Measurements from ENCODE around the gene VTCN1.

Gene VTCN1

GRCh38 chr1:117150316-117150715, 60.4 kb downstream of the VTCN1 start:
- H3K27me3 ChIP-seq (replicated peaks in 2 of 5; ENCODE audit: control insufficient read depth in 4 of 5, insufficient read depth in 5 of 5, low read length in 4 of 5): peaks cover 0 to 5% (median 0%) of the 10 kb centered on the region in 5 experiments
- H3K4me3 ChIP-seq (ENCODE audit: control insufficient read depth in 1 of 7, extremely low read depth in 1 of 7, insufficient read depth in 4 of 7, low read depth in 2 of 7, low read length in 6 of 7): no peak overlapping the region
- H3K36me3 ChIP-seq (ENCODE audit: control insufficient read depth in 4 of 4, insufficient read depth in 4 of 4, low read length in 3 of 4): no peaks in the 10 kb centered on the region
- ChIA-PET CTCF (no interaction called here), POLR2A (no interaction called here)
- no peak for DNase-seq
- H3K27ac ChIP-seq (ENCODE audit: insufficient read depth in 1 of 2, low read depth in 1 of 2, low read length in 2 of 2, poor library complexity in 1 of 2, severe bottlenecking in 2 of 2): no peak overlapping the region
- H3K9me3 ChIP-seq (ENCODE audit: control extremely low read depth in 1 of 5, control insufficient read depth in 4 of 5, insufficient read depth in 2 of 5, low read depth in 1 of 5, low read length in 4 of 5): no peaks in the 10 kb centered on the region
- no CpG with 5 or more reads among the region's 2 CpGs for WGBS (ENCODE audit: insufficient coverage)
- H3K4me1 ChIP-seq (ENCODE audit: control extremely low read depth in 1 of 4, control insufficient read depth in 4 of 4, insufficient read depth in 4 of 4, low read length in 3 of 4): no peaks in the 10 kb centered on the region

GRCh38 chr1:117147856-117148588, 62.7 kb downstream of the VTCN1 start:
- CTCF ChIA-PET: no interaction called here

GRCh38 chr1:117147341-117147831, 63.3 kb downstream of the VTCN1 start:
- no peak overlapping the region for H3K27ac ChIP-seq (ENCODE audit: insufficient read depth in 1 of 2, low read depth in 1 of 2, low read length in 2 of 2, poor library complexity in 1 of 2, severe bottlenecking in 2 of 2)

More at GRCh38 chr1:117147856-117148588, 62.7 kb downstream of the VTCN1 start:
- no peaks in the 10 kb centered on the region for H3K36me3 ChIP-seq (ENCODE audit: control insufficient read depth in 4 of 4, insufficient read depth in 4 of 4, low read length in 3 of 4)
- no peak for DNase-seq
- no peaks in the 10 kb centered on the region for H3K9me3 ChIP-seq (ENCODE audit: control extremely low read depth in 1 of 5, control insufficient read depth in 4 of 5, insufficient read depth in 2 of 5, low read depth in 1 of 5, low read length in 4 of 5)
- POLR2A ChIA-PET: no interaction called here
- WGBS (ENCODE audit: insufficient coverage): 100% methylated on average over 2 of the region's 5 CpGs
- no peak overlapping the region for H3K27ac ChIP-seq (ENCODE audit: insufficient read depth in 1 of 2, low read depth in 1 of 2, low read length in 2 of 2, poor library complexity in 1 of 2, severe bottlenecking in 2 of 2)
- H3K27me3 ChIP-seq (replicated peaks in 2 of 5; ENCODE audit: control insufficient read depth in 4 of 5, insufficient read depth in 5 of 5, low read length in 4 of 5): peaks cover 0 to 5% (median 0%) of the 10 kb centered on the region in 5 experiments
- H3K4me1 ChIP-seq (ENCODE audit: control extremely low read depth in 1 of 4, control insufficient read depth in 4 of 4, insufficient read depth in 4 of 4, low read length in 3 of 4): no peaks in the 10 kb centered on the region
- no peak overlapping the region for H3K4me3 ChIP-seq (ENCODE audit: control insufficient read depth in 1 of 7, extremely low read depth in 1 of 7, insufficient read depth in 4 of 7, low read depth in 2 of 7, low read length in 6 of 7)

GRCh38 chr1:117146575-117147340, 64.0 kb downstream of the VTCN1 start:
- POLR2A ChIA-PET: no interaction called here
- H3K4me3 ChIP-seq (ENCODE audit: control insufficient read depth in 1 of 7, extremely low read depth in 1 of 7, insufficient read depth in 4 of 7, low read depth in 2 of 7, low read length in 6 of 7): no peak overlapping the region
- H3K4me1 ChIP-seq (ENCODE audit: control extremely low read depth in 1 of 4, control insufficient read depth in 4 of 4, insufficient read depth in 4 of 4, low read length in 3 of 4): no peaks in the 10 kb centered on the region
- WGBS (ENCODE audit: insufficient coverage): 83% methylated on average over 6 of the region's 8 CpGs
- CTCF ChIA-PET: interaction anchor here (0.5 kb wide), 1 partner anchor 240 kb away, joined by 3 read pairs; no protein-coding TSS in a partner anchor
- no peak overlapping the region for H3K27ac ChIP-seq (ENCODE audit: insufficient read depth in 1 of 2, low read depth in 1 of 2, low read length in 2 of 2, poor library complexity in 1 of 2, severe bottlenecking in 2 of 2)
- no peak for DNase-seq
- H3K27me3 ChIP-seq (replicated peaks in 2 of 5; ENCODE audit: control insufficient read depth in 4 of 5, insufficient read depth in 5 of 5, low read length in 4 of 5): peaks cover 0 to 5% (median 0%) of the 10 kb centered on the region in 5 experiments
- peaks cover 0 to 2% (median 0%) of the 10 kb centered on the region in 5 experiments for H3K9me3 ChIP-seq (ENCODE audit: control extremely low read depth in 1 of 5, control insufficient read depth in 4 of 5, insufficient read depth in 2 of 5, low read depth in 1 of 5, low read length in 4 of 5)
- no peaks in the 10 kb centered on the region for H3K36me3 ChIP-seq (ENCODE audit: control insufficient read depth in 4 of 4, insufficient read depth in 4 of 4, low read length in 3 of 4)

More at GRCh38 chr1:117147341-117147831, 63.3 kb downstream of the VTCN1 start:
- no peak overlapping the region for H3K4me3 ChIP-seq (ENCODE audit: control insufficient read depth in 1 of 7, extremely low read depth in 1 of 7, insufficient read depth in 4 of 7, low read depth in 2 of 7, low read length in 6 of 7)
- POLR2A ChIA-PET: no interaction called here
- WGBS (ENCODE audit: insufficient coverage): 75% methylated on average over 4 of the region's 4 CpGs
- CTCF ChIA-PET: no interaction called here
- DNase-seq: no peak
- H3K4me1 ChIP-seq (ENCODE audit: control extremely low read depth in 1 of 4, control insufficient read depth in 4 of 4, insufficient read depth in 4 of 4, low read length in 3 of 4): no peaks in the 10 kb centered on the region
- peaks cover 0 to 5% (median 0%) of the 10 kb centered on the region in 5 experiments for H3K27me3 ChIP-seq (replicated peaks in 2 of 5; ENCODE audit: control insufficient read depth in 4 of 5, insufficient read depth in 5 of 5, low read length in 4 of 5)
- peaks cover 0 to 2% (median 0%) of the 10 kb centered on the region in 5 experiments for H3K9me3 ChIP-seq (ENCODE audit: control extremely low read depth in 1 of 5, control insufficient read depth in 4 of 5, insufficient read depth in 2 of 5, low read depth in 1 of 5, low read length in 4 of 5)
- H3K36me3 ChIP-seq (ENCODE audit: control insufficient read depth in 4 of 4, insufficient read depth in 4 of 4, low read length in 3 of 4): no peaks in the 10 kb centered on the region

- DNase-seq: no peak
These were observed 64.7 kb downstream of the VTCN1 start for GRCh38 chr1:117146072-117146471.

GRCh38 chr1:117143871-117144270, 66.9 kb downstream of the VTCN1 start:
- CTCF ChIA-PET: interaction anchor here (0.7 kb wide), 1 partner anchor 76 kb away, joined by 3 read pairs; no protein-coding TSS in a partner anchor
- DNase-seq: no peak
- no peaks in the 10 kb centered on the region for H3K36me3 ChIP-seq (ENCODE audit: control insufficient read depth in 4 of 4, insufficient read depth in 4 of 4, low read length in 3 of 4)
- 100% methylated on average over 3 of the region's 3 CpGs for WGBS (ENCODE audit: insufficient coverage)
- peaks cover 0 to 2% (median 0%) of the 10 kb centered on the region in 5 experiments for H3K9me3 ChIP-seq (ENCODE audit: control extremely low read depth in 1 of 5, control insufficient read depth in 4 of 5, insufficient read depth in 2 of 5, low read depth in 1 of 5, low read length in 4 of 5)
- H3K27me3 ChIP-seq (replicated peaks in 2 of 5; ENCODE audit: control insufficient read depth in 4 of 5, insufficient read depth in 5 of 5, low read length in 4 of 5): peaks cover 0 to 5% (median 0%) of the 10 kb centered on the region in 5 experiments
- POLR2A ChIA-PET: no interaction called here
- H3K27ac ChIP-seq (ENCODE audit: insufficient read depth in 1 of 2, low read depth in 1 of 2, low read length in 2 of 2, poor library complexity in 1 of 2, severe bottlenecking in 2 of 2): no peak overlapping the region
- no peak overlapping the region for H3K4me3 ChIP-seq (ENCODE audit: control insufficient read depth in 1 of 7, extremely low read depth in 1 of 7, insufficient read depth in 4 of 7, low read depth in 2 of 7, low read length in 6 of 7)
- H3K4me1 ChIP-seq (ENCODE audit: control extremely low read depth in 1 of 4, control insufficient read depth in 4 of 4, insufficient read depth in 4 of 4, low read length in 3 of 4): no peaks in the 10 kb centered on the region

More at GRCh38 chr1:117146072-117146471, 64.7 kb downstream of the VTCN1 start:
- CTCF ChIA-PET: interaction anchor here (0.5 kb wide), 1 partner anchor 240 kb away, joined by 3 read pairs; no protein-coding TSS in a partner anchor
- Histone ChIP-seq H3K4me1 (ENCODE audit: control extremely low read depth in 1 of 4, control insufficient read depth in 4 of 4, insufficient read depth in 4 of 4, low read length in 3 of 4) (no peaks in the 10 kb centered on the region), H3K27me3 (replicated peaks in 2 of 5; ENCODE audit: control insufficient read depth in 4 of 5, insufficient read depth in 5 of 5, low read length in 4 of 5) (peaks cover 0 to 5% (median 0%) of the 10 kb centered on the region in 5 experiments), H3K36me3 (ENCODE audit: control insufficient read depth in 4 of 4, insufficient read depth in 4 of 4, low read length in 3 of 4) (no peaks in the 10 kb centered on the region), H3K4me3 (ENCODE audit: control insufficient read depth in 1 of 7, extremely low read depth in 1 of 7, insufficient read depth in 4 of 7, low read depth in 2 of 7, low read length in 6 of 7) (no peak overlapping the region), H3K9me3 (ENCODE audit: control extremely low read depth in 1 of 5, control insufficient read depth in 4 of 5, insufficient read depth in 2 of 5, low read depth in 1 of 5, low read length in 4 of 5) (peaks cover 0 to 2% (median 0%) of the 10 kb centered on the region in 5 experiments), H3K27ac (ENCODE audit: insufficient read depth in 1 of 2, low read depth in 1 of 2, low read length in 2 of 2, poor library complexity in 1 of 2, severe bottlenecking in 2 of 2) (no peak overlapping the region)
- POLR2A ChIA-PET: no interaction called here
- no CpG with 5 or more reads among the region's 2 CpGs for WGBS (ENCODE audit: insufficient coverage)
